Astrocyte of the hippocampus (primary cell): Measurements from ENCODE around the gene STARD6.
"Not testable (repeated sequence)": the region's sequence is repeated elsewhere in the genome, so short reads cannot be mapped to it uniquely, and the experiment has no call there.

Source experiments
- DNase-seq: peaks from one replicate; pipeline ENCODE4 v3.0.0; 2011; ENCODE audit warnings: low read depth, low spot score

The STARD6 gene, protein sequence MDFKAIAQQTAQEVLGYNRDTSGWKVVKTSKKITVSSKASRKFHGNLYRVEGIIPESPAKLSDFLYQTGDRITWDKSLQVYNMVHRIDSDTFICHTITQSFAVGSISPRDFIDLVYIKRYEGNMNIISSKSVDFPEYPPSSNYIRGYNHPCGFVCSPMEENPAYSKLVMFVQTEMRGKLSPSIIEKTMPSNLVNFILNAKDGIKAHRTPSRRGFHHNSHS

DNA sequence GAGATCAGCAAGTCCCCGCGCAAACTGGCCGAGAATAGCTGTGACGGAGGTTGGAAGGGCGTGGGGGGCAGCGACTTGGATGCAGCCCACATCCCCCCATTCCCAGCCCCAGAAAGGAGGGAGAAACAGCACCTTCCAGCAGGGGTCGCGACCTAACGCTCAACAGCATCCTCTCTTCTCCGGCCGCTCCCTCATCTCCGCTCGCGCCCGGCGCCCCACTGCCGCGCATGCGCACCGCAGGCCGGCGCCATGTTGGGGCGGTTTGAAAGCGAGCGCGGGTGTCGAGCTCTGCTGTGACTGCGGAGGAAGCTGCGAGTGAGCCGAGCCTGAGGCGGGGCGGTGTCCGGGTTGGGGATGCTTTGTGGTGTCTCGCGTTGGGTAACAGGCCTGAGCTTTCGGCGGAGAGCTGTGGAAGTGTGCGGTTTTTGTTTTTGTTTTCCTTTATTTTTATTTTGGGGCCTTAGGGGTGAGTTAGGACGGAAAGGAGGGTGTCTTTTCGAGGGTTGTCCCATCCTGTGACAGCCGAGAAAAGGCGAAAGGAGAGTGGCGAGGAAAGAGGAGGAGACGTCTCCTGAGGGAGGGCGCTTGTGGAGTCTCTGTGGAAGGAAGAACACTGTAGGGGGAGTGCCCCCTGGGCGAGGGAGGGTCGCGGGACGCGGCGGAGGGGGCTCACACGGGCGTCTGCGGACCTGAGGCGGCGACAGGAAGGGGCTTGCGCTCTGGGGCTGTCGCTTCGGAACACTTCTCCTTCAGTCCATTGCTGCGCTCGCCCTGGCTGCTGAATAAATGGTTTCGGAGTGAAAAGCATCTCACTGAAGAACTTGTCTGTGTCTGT lies at the start of gene STARD6, which contains the start of gene C18orf54:
TSS of gene STARD6 (minus strand) at position 199 of the 835 bp plus-strand sequence. CDS start 3,285 bp downstream, outside the sequence.
TSS of gene C18orf54 (plus strand) at position 247 of the 835 bp plus-strand sequence. CDS start 2,667 bp downstream, outside the sequence.
- DNase-seq, result peak; percentile 97

DNA sequence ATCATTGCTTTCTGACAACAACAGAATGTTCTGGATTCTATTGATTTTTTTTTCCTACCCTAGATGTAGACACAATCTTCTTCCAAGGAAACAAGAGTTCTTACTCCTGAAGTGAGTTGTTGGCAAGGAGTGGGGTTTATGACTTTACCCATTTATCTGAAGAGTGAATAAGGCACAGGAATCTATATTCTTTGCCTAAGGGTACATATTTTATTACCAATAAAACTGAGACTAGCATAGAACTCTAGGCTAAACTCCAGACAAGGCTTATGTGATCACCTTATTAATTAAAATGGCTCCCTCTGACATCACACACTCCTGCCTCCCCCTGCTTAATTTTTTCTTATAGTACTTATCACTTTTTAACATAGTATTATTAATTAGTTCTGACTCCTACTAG lies 47.6 kb upstream of the STARD6 start:
- no peak for DNase-seq

DNA sequence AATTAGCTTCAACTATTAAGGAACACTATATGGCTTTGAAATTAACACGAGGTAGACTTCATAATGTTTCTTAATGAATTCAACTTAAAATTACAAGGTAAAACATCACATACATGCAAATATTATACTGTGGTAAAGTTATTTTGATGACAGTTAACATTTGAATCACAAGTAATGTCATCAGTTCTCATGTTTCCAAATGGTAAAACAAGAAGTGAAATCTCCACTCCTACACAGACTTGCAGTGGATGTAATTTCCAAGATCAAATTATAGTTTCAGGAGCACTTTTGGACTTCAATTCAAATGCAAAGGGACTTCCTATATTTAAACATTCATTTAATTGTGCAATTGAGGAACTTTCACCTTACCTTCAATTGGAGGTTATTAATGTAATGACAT lies 39.1 kb upstream of the STARD6 start:
- no peak for DNase-seq

DNA sequence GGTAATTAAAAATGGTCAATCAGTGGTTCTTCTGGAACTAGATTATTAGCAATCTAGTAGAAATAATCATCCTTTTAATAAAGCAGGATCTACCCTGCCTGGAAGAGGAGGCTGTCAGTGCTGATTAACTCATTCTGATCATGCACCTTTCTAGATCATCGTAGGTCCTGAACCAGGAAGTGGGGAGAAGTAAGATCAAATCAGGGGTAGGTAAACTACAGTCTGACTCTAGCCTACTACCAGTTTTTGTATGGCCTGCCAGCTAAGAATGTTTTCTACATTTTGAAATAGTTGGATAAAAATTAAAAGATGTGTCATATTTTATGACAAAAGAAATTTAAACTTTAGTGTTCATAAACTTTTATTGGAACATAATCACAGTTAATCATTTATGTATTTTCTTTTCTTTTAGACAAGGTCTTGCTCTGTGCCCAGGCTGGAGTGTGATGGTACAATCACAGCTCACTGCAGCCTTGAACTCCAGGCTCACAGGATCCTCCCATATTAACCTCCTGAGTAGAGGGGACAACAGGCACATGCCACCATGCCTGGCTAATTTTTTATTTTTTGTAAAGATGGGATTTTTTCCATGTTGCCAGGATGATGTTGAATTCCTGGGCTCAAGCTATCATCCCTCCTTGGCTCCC lies 36.1 kb upstream of the STARD6 start:
- DNase-seq, result no peak

DNA sequence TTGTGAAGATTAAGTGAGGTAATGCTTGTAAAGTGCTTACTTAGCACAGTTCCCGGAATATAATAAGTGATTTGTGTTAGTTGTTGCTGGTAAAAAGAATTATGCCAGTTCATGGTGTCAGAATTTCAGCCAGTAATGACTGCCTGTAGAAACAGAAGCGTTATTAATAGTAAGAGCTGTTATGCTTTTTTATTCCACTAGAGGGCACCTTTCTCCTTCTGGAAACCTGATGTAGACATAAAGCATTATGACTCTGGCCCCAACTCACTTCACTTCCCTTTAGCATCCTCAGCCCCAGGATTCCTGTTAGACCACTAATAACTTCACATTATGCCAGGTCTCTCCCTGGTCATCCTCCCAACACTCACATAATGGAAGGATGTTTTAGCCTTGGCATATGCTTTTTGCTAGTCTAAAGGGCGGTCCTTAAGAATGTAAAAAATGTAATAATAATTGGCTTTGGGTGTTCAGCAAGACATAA lies 34.9 kb upstream of the STARD6 start:
- DNase-seq, result peak; percentile 84

DNA sequence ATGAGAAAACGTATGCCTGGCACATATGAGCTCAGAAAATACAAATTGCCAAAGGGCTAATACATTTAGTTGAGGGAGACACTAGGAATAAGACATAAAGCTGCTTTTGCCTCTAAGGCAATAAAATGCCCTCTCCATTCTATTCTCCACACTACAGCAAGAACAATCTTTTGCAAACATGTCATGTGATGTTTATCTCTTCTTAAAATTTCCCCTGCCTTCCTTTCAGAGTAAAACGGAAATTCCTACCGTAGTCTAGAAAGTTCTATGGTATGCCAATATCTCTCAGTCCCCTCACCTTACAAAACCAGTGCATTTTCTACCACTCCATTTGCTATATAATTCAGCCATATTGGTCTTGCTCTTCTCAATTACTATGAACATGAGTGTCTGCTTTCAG lies 33.2 kb upstream of the STARD6 start:
- DNase-seq, result no peak

DNA sequence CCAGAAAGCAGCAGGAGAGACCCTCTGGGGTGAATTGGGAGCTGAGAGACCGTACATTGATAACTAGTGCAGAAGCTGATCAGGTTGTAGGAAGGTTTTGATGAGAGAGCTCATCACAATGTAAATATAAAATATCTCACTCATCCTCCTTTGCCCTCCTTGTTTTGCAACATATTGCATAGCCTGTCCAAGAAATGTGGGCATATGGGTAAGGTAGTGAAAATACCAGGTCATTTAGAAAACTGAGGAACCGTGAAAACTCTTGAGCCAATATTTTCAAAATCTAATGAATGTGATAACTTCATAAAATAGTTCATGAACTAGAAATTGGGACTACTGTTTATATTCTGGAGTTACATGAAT lies 31.5 kb upstream of the STARD6 start:
- DNase-seq, result no peak

DNA sequence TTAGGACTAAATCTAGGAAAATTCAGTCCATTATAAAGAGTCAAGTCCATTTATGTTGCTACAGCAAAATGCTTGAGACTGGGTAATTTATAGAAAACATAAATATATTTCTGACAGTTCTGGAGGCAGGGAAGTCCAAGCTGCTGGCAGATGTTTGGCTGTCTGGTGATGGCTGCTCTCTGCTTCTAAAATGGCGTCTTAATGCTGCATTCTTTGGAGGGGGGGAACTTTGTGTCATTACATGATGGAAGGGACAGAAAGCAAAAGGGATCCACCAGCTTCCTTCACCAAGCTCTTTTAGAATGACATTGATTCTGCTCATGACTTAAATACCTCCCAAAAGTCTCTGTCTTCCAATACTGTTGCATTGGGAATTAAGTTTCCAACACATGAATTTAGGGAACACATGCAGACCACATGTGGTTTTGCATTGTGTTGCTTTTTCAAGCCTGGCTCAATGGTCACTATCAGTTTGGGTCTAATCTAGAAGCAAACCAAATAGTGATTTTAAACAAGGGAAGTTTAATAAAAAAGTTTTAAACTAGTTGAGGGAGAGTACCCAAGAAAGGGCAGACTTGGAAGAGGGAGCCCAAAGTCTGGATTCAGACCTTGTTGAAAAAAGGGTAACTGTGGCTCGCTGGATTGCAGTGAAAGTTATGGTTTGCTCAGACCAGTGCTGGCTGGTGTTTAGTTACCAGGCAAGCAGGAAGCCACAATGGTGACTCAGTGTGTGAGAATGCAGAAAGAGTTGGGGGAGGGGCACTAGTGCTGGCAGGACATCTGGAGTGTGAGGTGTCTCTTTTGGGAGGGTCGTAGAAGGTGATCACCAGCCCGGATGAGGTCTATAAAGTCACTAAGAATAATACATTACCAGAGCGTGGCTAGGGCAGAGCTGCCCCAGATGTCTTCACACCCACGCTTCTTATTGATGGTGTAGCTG lies 30.8 kb upstream of the STARD6 start:
- DNase-seq, result peak; percentile 86

DNA sequence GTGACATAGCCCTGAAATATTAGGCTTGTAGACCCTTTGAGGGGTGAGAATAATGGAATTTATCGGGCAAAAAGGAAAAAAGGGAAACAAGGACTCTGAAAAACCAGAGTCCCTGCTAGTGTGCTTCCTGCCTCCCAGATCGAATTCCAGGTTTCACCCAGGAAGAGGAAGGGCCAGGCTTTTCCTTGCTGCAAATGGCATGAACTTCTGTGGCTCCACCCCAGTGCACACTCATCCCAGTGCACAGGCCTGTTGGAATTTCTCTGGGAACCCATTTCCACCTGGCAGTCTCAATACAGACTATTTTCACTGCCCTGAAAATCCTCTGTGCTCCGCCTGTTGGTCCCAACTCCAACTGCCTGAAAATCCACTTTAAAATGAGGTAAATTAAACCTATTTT lies 30.0 kb upstream of the STARD6 start:
- DNase-seq, result no peak

DNA sequence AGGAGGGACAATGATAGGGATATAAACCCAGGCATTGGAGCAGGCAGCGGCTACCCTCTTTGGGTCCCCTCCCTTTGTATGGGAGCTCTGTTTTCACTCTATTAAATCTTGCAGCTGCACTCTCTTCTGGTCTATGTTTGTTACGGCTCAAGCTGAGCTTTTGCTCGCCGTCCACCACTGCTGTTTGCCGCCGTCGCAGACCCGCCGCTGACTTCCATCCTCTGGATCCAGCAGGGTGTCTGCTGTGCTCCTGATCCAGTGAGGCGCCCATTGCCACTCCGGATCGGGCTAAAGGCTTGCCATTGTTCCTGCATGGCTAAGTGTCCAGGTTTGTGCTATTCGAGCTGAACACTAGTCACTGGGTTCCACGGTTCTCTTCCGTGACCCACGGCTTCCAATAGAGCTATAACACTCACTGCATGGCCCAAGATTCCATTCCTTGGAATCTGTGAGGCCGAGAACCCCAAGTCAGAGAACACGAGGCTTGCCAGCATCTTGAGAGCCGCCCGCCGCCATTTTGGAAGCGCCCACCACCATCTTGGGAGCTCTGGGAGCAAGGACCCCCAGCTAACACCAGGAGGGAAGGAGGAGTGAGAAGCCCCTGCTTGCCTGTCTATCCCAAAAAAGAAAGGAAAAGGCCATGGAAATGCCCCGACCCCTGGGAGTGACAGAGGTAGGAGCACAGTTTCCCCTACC lies 29.3 kb upstream of the STARD6 start:
- not testable (repeated sequence) for DNase-seq

DNA sequence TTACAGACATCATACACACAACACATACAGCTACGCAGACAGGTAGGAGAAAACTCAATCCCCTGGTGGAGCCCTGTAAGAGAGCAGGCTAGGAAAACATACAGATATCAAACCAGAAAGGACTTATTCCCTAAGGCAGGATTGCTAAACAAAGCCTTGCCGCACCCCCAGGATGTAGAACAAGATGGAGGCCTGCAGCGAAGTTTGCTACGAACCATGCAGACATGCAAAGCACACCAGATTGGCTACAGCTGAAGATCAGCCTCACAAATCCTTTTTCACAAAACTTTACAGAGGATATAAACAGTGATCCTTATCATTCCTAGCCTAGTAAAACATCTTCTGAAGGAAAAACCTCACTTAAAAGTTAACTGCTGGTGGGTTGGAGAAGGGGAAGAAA lies 28.4 kb upstream of the STARD6 start:
- no peak for DNase-seq

DNA sequence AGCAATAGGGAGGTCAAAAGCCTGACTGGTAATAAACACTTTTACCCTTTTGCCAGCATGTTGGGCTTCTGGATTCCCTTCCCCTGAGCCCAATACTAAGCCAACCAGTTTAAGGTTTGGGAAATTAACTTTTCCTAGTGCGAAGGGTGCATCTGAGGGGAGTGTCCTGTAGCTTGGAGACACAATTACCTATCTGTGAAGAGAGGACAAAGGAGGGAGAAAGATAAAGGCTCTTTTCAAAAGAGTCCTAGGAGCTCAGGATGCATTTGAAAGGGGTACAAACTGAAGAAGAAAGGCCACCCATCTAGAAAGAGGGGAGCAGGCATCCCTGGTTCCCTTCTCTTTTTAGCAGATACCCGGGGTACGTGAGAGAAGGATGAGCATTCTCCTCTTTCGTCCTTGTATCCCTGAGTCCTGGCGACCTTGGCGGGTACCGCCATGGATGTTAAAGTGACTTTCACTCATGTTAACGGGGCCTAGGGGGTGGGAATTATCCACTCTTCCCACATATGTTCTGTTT lies 25.1 kb upstream of the STARD6 start:
- no peak for DNase-seq

DNA sequence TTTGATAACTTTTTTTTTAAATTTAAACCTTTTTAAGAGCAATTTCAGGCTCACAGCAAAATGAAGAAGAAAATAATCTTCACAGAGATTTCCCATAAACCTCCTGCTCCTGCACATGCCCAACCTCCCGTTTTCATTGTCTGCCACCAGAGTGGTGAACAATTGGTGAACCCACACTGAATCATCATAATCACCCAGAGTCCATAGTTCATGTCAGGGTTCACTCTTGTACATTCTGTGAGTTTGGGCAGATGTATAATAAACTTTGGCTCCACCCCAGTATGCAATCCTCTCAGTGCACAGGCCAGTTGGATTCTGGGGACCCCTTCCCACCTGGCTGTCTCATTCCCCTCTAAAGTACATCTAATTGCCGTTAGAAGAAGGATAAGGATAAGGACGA lies 24.4 kb upstream of the STARD6 start:
- no peak for DNase-seq

DNA sequence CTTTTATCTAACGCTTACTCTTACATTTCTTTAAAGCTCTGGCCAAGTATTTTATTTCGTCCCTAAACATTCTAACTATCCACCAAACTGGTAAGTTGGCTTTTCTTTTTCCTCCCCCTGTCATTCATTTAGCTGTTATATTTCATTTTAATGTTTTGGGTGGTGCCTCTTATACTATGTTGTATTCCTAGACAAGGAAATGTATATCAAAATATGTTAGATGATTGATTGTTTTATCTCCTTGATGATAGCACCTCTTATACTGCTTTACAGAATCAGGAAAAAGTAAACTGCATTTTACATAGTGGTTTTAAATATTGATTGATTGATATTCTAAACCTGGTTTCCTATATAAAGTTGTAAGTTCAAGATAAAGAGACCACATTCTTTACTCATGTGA lies 24.0 kb upstream of the STARD6 start:
- DNase-seq, result no peak

DNA sequence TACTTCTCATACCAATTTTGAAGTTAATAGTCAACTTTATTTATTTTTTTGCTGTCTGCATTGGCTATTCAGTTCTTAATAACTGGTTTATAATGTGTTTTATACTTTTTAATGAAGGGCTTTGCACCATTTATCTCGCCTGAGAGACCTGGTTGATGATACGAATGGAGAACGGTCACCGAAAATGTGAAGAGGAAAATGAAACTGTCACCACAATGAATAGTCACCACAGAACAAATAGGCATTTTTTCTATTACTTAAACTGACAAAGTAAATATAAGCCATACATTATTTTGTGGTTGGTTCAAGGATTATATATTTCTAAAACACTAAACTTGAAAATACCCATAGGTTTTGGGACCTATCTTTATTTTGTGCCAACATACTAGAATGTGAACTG lies 20.4 kb upstream of the STARD6 start:
- DNase-seq, result no peak

DNA sequence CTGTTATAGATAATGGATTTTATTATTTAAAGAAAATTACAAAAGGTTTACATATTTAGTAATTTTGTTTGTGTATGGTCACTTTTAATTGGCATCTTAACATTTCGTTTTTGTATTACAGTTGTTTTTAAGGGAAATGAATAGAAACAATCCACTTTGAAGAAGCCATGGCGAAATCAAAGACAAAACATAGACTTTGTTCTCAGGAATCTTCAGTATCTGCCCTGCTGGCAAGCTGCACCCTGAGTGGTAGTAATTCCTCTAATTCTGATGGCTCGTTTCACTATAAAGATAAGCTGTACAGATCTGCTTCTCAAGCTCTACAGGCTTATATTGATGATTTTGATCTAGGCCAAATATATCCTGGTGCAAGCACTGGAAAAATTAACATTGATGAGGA lies 2.7 kb upstream of the STARD6 start:
- peak; percentile 18 for DNase-seq

DNA sequence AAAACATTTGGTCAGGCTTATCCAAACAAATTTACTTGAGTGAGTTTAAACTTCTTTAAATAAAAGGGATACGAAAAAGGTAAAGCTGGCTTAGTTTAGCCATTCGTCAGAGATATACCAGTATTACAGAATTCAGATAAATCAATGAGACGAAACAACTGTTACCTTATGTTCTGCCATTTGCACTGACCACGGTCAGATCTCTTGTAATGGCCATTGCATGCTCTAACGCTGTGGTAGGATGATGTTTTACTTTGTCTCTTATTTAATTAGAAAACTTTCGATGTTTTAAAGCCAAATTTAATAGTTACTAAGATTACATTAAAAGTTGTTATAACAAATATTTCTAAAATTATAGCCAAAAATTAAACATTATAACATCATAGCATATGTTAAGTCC lies 1.6 kb upstream of the STARD6 start:
- DNase-seq, result peak; percentile 40

DNA sequence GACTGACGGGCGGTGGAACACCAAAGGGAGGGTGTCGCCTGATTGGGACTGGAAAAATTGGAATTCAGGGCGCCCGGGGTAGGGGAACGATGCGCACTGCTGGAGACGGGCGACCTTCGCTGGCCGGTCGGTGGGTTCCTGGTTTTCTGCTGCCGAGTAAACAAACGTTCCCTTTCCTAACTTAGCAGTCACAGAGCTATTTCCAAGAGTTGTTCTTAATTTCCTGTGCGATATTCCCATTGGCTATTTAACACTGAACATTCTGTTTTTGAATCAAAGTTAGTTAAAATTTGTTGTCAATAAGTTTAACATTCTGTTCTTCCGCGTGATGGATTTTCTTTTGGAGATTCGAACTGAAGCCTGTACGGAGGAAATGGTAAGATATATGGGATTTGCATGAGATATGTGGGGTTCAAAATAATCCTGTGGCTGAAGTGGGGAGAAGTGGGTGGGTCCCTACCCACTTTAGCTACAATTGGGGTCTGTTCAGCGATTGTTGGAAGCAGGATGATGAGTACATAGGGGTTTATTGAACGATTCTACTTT lies 910 bp upstream of the STARD6 start:
- DNase-seq, result no peak

DNA sequence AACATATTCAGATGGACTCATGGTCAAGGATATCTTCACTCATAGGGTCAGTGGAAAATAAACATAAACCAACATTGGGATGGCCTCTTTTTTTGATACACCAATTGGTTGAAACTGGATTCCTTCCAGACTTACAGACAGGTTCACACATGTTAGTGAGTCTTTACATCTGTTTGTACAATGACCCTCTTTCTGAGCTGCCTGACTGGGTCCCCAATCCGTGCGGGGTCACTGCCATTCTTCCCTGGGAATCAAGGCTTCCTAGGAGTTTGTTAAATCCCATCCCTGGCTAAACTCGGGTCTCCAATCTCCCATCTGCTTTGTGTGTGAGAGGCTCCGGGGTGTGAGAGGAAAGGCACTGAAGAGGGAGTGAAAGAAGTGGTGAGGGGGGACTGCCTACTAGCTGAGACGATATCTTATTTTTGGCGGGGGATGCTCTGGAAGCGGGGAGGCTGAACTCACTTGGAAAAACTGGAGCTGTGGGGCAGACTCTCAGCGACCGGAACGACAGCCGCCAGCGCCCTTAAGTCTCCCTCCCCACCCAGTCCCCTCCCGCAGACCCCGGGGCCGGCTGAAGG lies 487 bp downstream of the STARD6 start:
- DNase-seq, result no peak

DNA sequence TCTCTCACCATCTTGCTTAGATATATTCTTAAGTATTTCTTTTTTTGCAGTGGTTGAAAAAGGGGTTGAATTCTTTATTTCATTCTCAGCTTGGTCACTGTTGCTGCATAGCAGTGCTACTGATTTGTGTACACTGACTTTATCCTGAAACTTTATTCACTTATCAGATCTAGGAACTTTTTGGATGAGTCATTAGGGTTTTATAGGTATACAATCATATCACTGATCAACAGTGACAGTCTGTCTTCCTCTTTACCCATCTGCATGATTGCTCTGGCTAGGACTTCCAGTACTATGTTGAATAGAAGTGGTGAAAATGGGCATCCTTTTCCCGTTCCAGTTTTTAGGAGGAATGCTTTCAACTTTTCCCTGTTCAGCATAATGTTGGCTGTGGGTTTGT lies 6.5 kb downstream of the STARD6 start:
- no peak for DNase-seq
